OCI-M2 (cell line): Measurements from ENCODE around the gene STAMBPL1.
"Not testable (repeated sequence)": the region's sequence is repeated elsewhere in the genome, so short reads cannot be mapped to it uniquely, and the experiment has no call there.

Experiments used
- DNase-seq: peaks from one replicate; lab custom pipeline; 2025; ENCODE audit not compliant: unreplicated experiment; lab: John Stamatoyannopoulos, UW

The STAMBPL1 gene

DNA sequence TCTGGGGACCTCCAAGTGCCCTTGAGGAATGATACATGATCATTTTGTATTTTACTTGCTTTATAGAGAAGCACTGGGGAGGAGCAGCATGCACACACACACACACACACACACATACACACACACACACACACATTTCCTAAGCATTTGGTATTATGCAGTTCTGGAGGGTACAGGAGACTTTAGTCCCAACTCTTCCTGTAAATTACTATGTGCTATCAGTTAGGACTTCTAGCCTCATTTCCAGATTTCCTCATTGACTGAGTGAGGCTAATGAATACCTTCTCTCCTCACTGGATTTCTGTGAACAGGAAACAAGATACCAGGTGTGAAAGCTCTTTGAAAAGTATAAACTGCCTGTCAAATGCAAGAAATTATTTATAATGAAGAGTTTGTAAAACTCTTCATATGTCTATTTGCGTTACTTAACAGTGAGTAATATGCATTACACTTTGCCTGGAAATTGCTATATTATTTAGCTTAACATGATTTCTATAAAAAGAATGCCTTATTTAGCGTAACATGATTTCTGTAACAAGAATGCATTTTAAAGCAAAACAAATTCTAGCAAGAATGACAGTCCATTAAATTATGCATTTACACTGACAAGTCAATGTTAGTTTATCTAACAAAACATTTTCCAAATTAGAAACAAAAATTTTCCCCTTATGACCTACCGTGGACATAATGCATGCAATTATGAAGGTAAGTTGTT, 38.3 kb downstream of the STAMBPL1 start:
- DNase-seq: no peak

DNA sequence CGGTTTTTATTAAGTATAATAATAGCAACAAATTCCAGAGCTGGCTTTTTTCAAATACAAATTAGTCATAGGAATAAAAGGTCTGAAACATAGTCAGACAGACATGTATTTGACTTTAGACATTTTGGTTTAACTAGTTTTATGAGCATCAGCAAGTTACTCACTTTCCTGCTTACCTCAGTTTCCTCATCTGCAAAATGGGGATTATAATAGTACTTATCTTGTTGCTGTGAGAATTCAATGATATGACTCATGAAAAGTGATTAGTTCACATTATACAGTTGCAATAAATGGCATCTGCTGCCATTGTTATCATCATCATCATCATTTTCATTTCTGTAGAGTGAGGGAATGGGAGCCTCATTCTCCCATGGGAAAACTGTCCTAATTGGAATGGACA, 39.0 kb downstream of the STAMBPL1 start:
- DNase-seq: no peak

GRCh38 chr10:88920198-88920597, 40.2 kb downstream of the STAMBPL1 start:
- no peak for DNase-seq

DNA sequence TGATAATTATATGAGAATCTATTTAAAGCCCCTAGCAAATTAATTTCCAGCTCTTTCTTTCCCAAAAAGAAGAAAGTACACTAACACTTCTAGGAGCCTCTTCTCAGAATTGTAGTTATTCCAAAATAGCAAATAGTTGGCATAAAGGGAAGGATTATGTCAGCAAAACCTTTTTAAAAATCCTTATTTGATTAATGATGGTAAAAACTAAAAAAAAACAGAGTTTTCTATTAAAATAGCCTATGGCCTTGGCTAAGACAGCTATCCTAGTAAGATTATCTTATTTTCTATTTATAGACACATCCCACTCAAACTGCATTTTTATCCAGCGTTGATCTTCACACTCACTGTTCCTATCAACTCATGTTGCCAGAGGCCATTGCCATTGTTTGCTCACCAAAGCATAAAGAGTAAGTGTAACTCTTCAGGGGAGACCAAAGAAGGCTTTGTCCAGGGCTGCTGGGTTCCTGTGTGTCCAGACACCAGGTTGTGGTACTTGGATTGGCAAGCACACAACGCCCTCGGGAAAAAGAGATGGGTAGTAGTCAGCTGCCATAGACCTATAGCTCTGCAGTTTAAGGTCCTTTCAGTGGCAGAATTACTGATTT, 41.0 kb downstream of the STAMBPL1 start:
- DNase-seq: no peak

- no peak for DNase-seq
These were observed 42.0 kb downstream of the STAMBPL1 start for GRCh38 chr10:88922041-88922440.

DNA sequence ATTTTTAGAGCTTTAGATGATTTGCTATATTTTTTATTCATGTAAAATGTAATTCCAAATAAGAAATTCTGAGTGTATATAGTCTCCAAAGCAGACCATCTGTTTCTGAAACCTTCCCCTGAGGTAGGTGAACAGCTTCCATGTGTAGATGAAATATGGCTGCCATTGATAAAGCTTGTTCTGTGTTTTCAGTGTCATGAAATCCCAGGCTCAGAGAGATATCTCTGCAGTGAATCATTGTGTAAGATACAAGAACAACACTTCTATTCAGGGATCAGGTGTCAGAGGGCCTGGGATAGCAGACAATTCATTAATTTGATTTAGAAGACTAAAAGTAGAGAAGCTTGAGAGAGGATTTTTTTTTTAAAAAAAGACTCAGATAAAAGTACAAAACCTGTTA, 43.5 kb downstream of the STAMBPL1 start:
- no peak for DNase-seq

GRCh38 chr10:88926566-88927415, 46.7 kb downstream of the STAMBPL1 start:
- DNase-seq: no peak

DNA sequence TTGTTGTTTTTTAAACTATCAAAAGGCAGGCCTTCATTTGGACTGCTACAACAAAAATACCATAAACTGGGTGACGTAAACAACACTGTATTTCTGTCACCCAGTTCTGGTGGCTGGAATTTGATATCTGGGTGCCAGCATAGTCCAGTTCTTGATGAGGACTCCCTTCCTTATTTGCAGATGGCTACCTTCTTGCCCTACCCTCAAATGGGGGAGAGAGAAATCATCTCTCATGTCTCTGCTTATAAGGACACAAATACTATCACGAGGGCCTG, 47.3 kb downstream of the STAMBPL1 start:
- DNase-seq: no peak

DNA sequence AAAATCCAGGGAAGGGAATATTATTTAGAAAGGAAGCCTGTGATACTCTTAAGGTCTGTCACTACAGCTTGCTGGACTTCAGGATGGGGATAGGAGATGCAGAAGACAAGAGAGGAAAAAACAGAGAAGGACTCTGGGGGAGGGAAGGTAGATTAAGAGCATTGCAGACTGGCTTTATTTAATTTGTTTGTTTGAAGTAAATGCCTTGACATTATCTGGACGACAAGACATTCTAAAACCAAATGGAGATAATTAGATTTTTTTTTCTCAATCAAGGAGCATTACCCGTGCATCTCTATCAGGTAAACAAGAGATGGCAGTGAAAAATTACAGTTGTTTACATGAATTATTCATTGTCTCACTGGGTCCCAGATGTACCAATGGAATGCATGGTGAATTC, 48.2 kb downstream of the STAMBPL1 start:
- no peak for DNase-seq

DNA sequence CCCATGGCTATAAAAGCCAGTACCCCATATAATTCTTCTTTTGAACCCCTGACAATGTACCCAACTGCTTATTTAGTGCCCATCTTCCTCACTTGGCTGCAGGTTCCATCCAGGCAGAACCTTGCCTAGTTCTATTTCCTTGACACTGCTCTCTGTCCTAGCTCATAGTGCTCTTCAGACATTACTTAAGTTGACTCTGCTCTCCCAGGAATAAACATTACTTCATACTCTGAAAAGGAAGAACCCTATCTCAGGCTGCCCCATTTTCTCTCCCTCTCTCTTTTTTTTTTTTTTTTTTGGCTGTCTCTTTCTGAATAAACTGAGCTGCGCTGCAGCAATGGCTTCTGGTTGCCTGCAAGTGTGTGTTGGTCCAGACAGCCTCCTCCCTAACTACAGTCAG, 51.5 kb downstream of the STAMBPL1 start:
- no peak for DNase-seq

GRCh38 chr10:88932029-88932428, 52.0 kb downstream of the STAMBPL1 start:
- DNase-seq: not testable (repeated sequence)

DNA sequence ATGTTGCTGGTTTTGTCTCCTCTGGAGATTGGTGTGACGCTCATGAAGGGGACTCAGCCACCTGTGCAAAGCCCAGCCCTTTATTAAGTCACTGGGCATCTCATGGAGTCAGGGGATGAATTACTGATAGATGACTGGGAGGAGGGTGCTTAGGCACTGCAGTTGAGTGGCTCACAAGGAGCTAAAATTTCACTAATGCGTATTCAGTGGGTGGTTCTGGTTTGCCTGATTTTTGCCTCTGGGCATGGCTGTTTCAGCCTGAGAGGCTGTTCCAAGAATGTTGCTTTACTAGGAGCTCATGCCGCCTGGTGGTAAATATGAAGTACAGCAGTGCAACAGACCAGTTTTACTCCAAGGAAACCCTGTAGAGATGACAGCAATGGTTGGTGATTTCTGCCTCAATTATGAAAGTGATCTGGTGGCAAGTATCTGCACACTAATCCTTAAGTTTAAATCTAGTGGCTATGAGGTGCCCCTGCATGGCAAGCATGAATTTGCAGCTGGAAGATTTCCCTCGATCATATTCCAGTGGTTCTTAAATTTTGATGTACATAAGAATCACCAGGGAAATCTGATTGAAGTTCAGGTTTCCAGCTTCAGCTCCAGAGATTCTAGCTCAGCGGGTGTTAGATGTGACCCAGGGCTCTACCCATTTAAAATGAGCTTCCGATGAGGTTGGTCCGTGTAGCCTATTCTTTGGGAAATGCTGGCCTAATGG, 52.7 kb downstream of the STAMBPL1 start:
- DNase-seq: no peak

GRCh38 chr10:88933564-88933963, 53.5 kb downstream of the STAMBPL1 start:
- no peak for DNase-seq

- DNase-seq: peak; percentile 47
These were observed 55.0 kb downstream of the STAMBPL1 start for GRCh38 chr10:88934900-88935672.

GRCh38 chr10:88936656-88937055, 56.6 kb downstream of the STAMBPL1 start:
- no peak for DNase-seq

DNA sequence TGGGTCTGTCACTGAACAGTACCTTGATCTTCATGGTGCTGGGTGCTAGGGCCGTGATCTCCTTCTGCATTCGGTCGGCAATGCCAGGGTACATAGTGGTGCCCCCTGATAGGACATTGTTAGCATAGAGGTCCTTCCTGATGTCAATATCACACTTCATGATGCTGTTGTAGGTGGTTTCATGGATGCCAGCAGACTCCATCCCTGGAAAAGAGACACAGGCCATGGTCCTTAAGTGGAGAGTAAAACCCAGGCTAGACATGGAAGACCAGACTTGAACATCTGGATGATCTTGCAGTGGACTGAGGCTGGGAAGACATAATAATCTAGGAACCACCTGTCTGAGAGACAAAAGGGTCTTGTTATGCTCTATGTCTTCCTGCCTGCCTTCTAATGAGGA, 58.0 kb downstream of the STAMBPL1 start:
- no peak for DNase-seq

DNA sequence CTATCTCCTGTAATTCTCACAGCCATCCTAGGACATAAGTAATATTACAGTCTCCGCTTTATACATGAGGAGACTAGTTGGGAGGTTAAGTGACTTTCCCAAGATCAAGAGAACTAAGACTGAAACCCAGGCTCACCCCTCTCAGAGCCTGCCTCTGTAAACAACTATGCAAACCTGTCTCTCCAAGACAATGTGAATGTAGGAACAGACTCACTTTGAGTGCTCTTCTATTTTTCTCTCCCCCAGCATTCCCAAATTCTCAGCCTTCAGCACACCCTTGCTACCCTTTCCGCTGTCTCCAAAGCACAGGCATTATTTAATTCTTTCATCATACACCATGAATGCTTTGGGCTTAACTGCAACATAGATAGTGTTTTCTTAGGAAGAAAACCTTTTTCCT, 58.9 kb downstream of the STAMBPL1 start:
- no peak for DNase-seq

DNA sequence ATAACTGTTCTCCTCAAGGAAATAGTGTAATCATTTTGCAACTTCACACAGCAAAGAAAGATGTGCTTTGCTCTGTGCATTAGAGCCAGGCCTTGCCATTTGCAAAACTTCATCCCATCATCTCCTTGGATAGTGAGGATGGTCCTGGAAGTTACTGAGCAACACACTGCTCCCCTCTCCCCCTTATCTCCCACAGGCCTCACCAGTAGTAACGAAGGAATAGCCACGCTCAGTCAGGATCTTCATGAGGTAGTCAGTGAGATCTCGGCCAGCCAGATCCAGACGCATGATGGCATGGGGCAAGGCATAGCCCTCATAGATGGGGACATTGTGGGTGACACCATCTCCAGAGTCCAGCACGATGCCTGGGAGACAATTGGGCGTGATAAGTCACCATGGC, 61.0 kb downstream of the STAMBPL1 start:
- no peak for DNase-seq

- no peak for DNase-seq
These were observed 63.7 kb downstream of the STAMBPL1 start for GRCh38 chr10:88943778-88944177.

GRCh38 chr10:88944813-88945212, 64.8 kb downstream of the STAMBPL1 start:
- no peak for DNase-seq

- no peak for DNase-seq
These were observed 66.2 kb downstream of the STAMBPL1 start for GRCh38 chr10:88946200-88946599.
